ENCODE results near the gene EPHB6. TPM values are rescaled to one million over a fixed set of nuclear protein-coding genes. Genes with fewer than 3 reads are reported as not detected.

The EPHB6 gene, protein sequence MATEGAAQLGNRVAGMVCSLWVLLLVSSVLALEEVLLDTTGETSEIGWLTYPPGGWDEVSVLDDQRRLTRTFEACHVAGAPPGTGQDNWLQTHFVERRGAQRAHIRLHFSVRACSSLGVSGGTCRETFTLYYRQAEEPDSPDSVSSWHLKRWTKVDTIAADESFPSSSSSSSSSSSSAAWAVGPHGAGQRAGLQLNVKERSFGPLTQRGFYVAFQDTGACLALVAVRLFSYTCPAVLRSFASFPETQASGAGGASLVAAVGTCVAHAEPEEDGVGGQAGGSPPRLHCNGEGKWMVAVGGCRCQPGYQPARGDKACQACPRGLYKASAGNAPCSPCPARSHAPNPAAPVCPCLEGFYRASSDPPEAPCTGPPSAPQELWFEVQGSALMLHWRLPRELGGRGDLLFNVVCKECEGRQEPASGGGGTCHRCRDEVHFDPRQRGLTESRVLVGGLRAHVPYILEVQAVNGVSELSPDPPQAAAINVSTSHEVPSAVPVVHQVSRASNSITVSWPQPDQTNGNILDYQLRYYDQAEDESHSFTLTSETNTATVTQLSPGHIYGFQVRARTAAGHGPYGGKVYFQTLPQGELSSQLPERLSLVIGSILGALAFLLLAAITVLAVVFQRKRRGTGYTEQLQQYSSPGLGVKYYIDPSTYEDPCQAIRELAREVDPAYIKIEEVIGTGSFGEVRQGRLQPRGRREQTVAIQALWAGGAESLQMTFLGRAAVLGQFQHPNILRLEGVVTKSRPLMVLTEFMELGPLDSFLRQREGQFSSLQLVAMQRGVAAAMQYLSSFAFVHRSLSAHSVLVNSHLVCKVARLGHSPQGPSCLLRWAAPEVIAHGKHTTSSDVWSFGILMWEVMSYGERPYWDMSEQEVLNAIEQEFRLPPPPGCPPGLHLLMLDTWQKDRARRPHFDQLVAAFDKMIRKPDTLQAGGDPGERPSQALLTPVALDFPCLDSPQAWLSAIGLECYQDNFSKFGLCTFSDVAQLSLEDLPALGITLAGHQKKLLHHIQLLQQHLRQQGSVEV
- polyA plus RNA-seq = 6.8 TPM
- long read RNA-seq, donor 1 = 0 reads
- long read RNA-seq, donor 2, partial matches to known transcripts = 0 of 2 reads
- long read RNA-seq, donor 2, other reads (novel, unspliced or antisense) = 0 of 2 reads
- long read RNA-seq, donor 3 = 0 reads
- long read RNA-seq, donor 4 = 0 reads
- long read RNA-seq, donor 5 = 0 reads
- long read RNA-seq, donor 6 = 0 reads
- long read RNA-seq, donor 7 = 0 reads
- long read RNA-seq, donor 8 = 0 reads
- long read RNA-seq, donor 9 = 0 reads
- long read RNA-seq, donor 10 = 0 reads
- long read RNA-seq, donor 11 = 0 reads

DNA sequence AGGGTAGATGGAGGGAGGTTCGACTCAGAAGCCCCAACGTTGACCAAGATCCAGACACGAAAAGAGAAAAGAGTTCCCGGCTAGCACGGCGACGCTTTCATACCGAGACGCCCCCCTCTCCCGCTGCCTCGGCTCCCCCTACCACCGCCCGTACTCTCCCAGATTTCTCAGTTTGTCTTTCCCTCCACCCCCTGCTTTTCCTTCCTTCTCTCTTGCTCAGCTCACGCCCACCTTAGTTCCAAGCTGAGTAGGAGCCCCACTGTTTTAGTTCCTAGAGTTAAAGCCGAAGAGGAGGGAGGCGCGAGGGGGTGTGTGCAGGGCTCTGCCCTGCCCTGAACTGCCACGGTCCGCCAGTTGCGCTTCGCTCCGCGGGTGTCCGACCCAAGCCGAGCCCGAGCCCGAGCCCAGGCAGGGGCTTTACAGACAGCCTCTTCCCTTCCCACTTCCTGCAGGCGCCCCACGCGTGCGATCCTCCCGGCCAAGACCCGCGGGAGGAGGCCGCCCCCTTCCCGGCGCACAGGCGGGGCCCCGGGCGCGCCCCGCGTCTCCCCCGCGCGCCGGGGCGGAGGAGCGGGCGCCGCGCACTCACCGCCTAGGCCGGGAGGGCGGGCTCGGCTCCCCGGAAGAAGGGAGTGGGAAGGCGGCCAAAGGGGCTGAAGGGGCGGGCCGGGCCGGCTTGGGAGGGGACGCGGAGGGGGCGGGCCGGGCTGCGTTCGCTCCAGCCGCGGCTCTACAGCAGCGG lies at the start of gene EPHB6:
Gene EPHB6, plus strand, starts transcription at position 705 of the 742 bp plus-strand sequence. CDS start 8,152 bp downstream, outside the sequence.
- Histone ChIP-seq H3K4me3 (ENCODE audit: low read length) (peak within 1 kb of the TSS; percentile 78), H3K27ac (ENCODE audit: low read length) (no peak within 1 kb of the TSS), H3K4me1 (ENCODE audit: control insufficient read depth, insufficient read depth, low read length) (no peaks in the 10 kb centered on the region), H3K27me3 (ENCODE audit: control insufficient read depth, insufficient read depth, low read length) (peaks cover 33% of the 10 kb centered on the region), H3K9me3 (ENCODE audit: control insufficient read depth, low read depth, low read length) (no peaks in the 10 kb centered on the region), H3K36me3 (ENCODE audit: control insufficient read depth, insufficient read depth, low read length) (no peaks in the 10 kb centered on the region)
- DNase-seq = peak; percentile 58 to 81
- whole genome bisulfite sequencing (ENCODE audit: insufficient coverage, low lambda C conversion rate) = 0% methylated on average over 2 of the region's 70 CpGs

DNA sequence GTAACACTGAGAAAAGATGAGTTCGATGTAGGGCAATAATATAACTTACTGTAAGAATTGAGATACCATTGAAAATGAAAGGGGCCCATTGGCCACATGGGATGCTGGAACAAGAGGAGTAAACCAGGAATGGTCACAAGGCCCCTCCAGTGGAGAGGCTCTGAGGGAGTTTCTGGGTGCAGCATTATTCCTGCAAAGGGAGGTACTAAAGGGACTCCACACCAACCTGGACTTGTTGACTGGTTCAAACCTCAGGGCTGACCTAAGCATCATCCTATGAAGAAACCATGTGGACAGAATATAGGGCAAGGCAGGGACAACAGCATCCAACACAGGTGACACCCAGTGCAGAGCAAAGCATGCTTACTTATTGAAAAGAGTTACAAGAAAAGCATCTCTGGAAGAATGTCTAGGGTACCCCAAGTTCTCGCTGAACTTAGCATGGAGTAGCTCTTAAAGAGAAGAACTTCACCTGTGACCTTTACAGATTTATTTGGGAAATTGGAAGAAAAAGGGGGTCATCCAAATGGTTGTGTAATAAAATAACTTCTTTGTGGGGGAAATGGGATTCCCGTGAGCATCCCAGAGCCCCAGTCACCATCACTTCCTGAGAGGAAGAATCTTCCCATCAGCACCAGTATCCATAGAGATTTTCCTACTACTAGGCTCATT lies 49.4 kb upstream of the EPHB6 start:
- no peaks in the 10 kb centered on the region for H3K4me1 ChIP-seq (ENCODE audit: control insufficient read depth, insufficient read depth, low read length)
- H3K36me3 ChIP-seq (ENCODE audit: control insufficient read depth, insufficient read depth, low read length) = no peaks in the 10 kb centered on the region
- WGBS (ENCODE audit: insufficient coverage, low lambda C conversion rate) = no CpG with 5 or more reads among the region's 3 CpGs
- H3K27ac ChIP-seq (ENCODE audit: low read length) = no peak overlapping the region
- H3K9me3 ChIP-seq (ENCODE audit: control insufficient read depth, low read depth, low read length) = no peaks in the 10 kb centered on the region
- no peak for DNase-seq
- peaks cover 45% of the 10 kb centered on the region for H3K27me3 ChIP-seq (ENCODE audit: control insufficient read depth, insufficient read depth, low read length)
- no peak overlapping the region for H3K4me3 ChIP-seq (ENCODE audit: low read length)

GRCh38 chr7:142806022-142806356 lies 48.9 kb upstream of the EPHB6 start:
- Histone ChIP-seq H3K4me1 (ENCODE audit: control insufficient read depth, insufficient read depth, low read length) (no peaks in the 10 kb centered on the region), H3K4me3 (ENCODE audit: low read length) (no peak overlapping the region), H3K36me3 (ENCODE audit: control insufficient read depth, insufficient read depth, low read length) (no peaks in the 10 kb centered on the region), H3K27ac (ENCODE audit: low read length) (no peak overlapping the region), H3K9me3 (ENCODE audit: control insufficient read depth, low read depth, low read length) (no peaks in the 10 kb centered on the region), H3K27me3 (ENCODE audit: control insufficient read depth, insufficient read depth, low read length) (peaks cover 40% of the 10 kb centered on the region)
- no peak for DNase-seq
- no CpG with 5 or more reads among the region's 2 CpGs for WGBS (ENCODE audit: insufficient coverage, low lambda C conversion rate)

DNA sequence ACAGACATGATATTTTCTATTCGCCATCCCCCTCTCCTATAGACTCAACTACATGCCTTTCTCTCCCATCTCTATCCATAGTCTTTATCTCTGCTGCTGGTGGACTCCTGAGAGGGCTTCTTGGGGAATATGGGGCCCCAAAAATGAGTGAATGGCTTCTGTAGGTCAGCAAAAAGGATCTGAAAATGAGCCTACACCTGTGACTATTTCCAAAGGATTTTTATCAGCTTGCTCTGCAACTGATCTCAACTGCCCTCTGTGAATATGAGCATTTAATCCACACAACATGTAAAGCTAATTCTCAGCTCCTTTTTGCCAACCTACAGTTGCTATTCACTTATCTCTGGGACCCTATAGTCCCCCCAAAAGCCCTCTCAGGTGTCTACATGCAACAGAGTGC lies 47.9 kb upstream of the EPHB6 start:
- whole genome bisulfite sequencing (ENCODE audit: insufficient coverage, low lambda C conversion rate) = 100% methylated on average over 1 of the region's 1 CpG
- Histone ChIP-seq H3K4me3 (ENCODE audit: low read length) (no peak overlapping the region), H3K27ac (ENCODE audit: low read length) (no peak overlapping the region), H3K4me1 (ENCODE audit: control insufficient read depth, insufficient read depth, low read length) (no peaks in the 10 kb centered on the region), H3K36me3 (ENCODE audit: control insufficient read depth, insufficient read depth, low read length) (no peaks in the 10 kb centered on the region), H3K9me3 (ENCODE audit: control insufficient read depth, low read depth, low read length) (no peaks in the 10 kb centered on the region), H3K27me3 (ENCODE audit: control insufficient read depth, insufficient read depth, low read length) (peaks cover 36% of the 10 kb centered on the region)
- DNase-seq = no peak

DNA sequence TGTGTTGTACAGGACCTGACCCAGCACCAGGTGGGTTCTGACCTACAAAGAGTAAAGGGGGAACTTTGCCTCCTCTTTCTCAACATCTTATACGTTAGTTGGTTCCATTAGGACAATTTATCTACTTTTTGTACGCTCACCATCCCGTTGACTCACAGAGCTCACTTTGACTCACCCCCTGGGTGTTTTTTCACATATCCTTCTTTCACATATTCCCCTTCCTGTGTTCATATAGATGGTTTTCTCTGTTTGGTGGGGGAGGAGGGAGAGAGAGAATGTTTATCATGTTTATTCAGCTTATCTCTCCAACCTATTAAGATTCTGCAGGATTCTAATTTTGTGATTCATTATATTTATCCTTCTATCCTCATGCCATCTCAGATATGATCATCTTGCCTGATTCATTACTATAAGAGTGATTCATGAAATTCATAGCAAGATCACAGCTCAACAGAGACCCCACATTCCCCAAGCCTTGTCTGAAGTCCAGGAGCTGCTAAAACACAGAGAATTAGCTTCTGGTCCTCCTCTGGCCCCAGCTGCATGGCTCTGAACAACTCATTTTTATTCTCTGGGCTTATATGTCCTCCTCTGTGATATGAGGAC lies 46.9 kb upstream of the EPHB6 start:
- Histone ChIP-seq H3K9me3 (ENCODE audit: control insufficient read depth, low read depth, low read length) (no peaks in the 10 kb centered on the region), H3K4me3 (ENCODE audit: low read length) (no peak overlapping the region), H3K27ac (ENCODE audit: low read length) (no peak overlapping the region), H3K4me1 (ENCODE audit: control insufficient read depth, insufficient read depth, low read length) (no peaks in the 10 kb centered on the region), H3K27me3 (ENCODE audit: control insufficient read depth, insufficient read depth, low read length) (peaks cover 43% of the 10 kb centered on the region), H3K36me3 (ENCODE audit: control insufficient read depth, insufficient read depth, low read length) (no peaks in the 10 kb centered on the region)
- no peak for DNase-seq
- WGBS (ENCODE audit: insufficient coverage, low lambda C conversion rate) = no CpG with 5 or more reads among the region's 3 CpGs

GRCh38 chr7:142808461-142808801 lies 46.4 kb upstream of the EPHB6 start:
- H3K27ac ChIP-seq (ENCODE audit: low read length) = no peak overlapping the region

DNA sequence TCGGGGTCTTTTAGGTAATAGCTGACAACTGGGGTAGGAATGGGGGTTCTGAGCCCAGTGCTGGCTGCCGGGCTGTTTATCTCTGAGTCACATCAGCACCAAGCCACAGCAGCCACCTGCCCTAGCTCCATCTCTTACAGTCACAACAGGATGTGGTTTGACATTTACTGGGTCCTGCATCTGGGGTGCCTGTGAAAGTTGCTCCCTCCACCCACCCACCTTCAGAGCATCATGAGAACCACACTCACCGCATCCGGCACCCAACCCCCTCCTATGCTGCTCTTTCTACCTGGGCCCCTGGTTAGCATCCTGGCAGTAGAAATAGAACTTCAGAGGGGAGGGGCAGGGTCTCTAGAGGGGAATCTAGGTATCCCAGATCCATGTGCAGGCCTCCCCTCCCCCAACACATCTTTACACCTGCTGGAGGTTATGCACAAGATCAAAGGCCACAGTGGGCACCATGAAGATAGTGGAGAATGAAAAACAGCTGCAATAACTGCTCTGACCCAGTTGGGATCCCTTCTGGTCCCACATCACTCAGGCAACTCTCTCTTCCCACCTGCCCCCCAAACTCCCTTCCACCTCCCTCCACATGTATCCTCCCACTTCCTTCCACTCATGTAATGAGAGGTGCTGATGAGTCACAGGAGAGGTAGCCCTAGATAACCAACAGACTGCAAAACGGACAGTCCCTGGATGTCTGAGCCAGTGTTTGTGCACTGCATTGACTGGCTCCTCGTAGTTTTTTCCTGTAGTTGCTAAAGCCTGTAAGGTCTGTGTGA lies 45.9 kb upstream of the EPHB6 start:
- Histone ChIP-seq H3K36me3 (ENCODE audit: control insufficient read depth, insufficient read depth, low read length) (no peaks in the 10 kb centered on the region), H3K4me1 (ENCODE audit: control insufficient read depth, insufficient read depth, low read length) (no peaks in the 10 kb centered on the region), H3K4me3 (ENCODE audit: low read length) (no peak overlapping the region), H3K27me3 (ENCODE audit: control insufficient read depth, insufficient read depth, low read length) (peaks cover 51% of the 10 kb centered on the region), H3K27ac (ENCODE audit: low read length) (no peak overlapping the region), H3K9me3 (ENCODE audit: control insufficient read depth, low read depth, low read length) (no peaks in the 10 kb centered on the region)
- peak; percentile 32 to 33 for DNase-seq
- 40% methylated on average over 1 of the region's 6 CpGs for WGBS (ENCODE audit: insufficient coverage, low lambda C conversion rate)

More at GRCh38 chr7:142808461-142808801, 46.4 kb upstream of the EPHB6 start:
- Histone ChIP-seq H3K36me3 (ENCODE audit: control insufficient read depth, insufficient read depth, low read length) (no peaks in the 10 kb centered on the region), H3K4me3 (ENCODE audit: low read length) (no peak overlapping the region), H3K27me3 (ENCODE audit: control insufficient read depth, insufficient read depth, low read length) (peaks cover 47% of the 10 kb centered on the region), H3K9me3 (ENCODE audit: control insufficient read depth, low read depth, low read length) (no peaks in the 10 kb centered on the region), H3K4me1 (ENCODE audit: control insufficient read depth, insufficient read depth, low read length) (no peaks in the 10 kb centered on the region)
- no peak for DNase-seq

GRCh38 chr7:142809671-142810070 lies 45.2 kb upstream of the EPHB6 start:
- no peaks in the 10 kb centered on the region for H3K36me3 ChIP-seq (ENCODE audit: control insufficient read depth, insufficient read depth, low read length)
- no peaks in the 10 kb centered on the region for H3K9me3 ChIP-seq (ENCODE audit: control insufficient read depth, low read depth, low read length)
- H3K4me3 ChIP-seq (ENCODE audit: low read length) = no peak overlapping the region
- no CpG with 5 or more reads among the region's 2 CpGs for WGBS (ENCODE audit: insufficient coverage, low lambda C conversion rate)
- no peaks in the 10 kb centered on the region for H3K4me1 ChIP-seq (ENCODE audit: control insufficient read depth, insufficient read depth, low read length)
- DNase-seq = no peak
- H3K27ac ChIP-seq (ENCODE audit: low read length) = no peak overlapping the region
- peaks cover 53% of the 10 kb centered on the region for H3K27me3 ChIP-seq (ENCODE audit: control insufficient read depth, insufficient read depth, low read length)

Data from large intestine (tissue), 12 donors.